Ureter (tissue), 1 donor: ENCODE results near the gene NAPB. TPM values are rescaled to one million over a fixed set of nuclear protein-coding genes. Genes with fewer than 3 reads are reported as not detected.

ENCODE experiments used
- DNase-seq: peaks from one replicate; pipeline ENCODE4 v3.0.0-alpha.2; 2020; ENCODE audit warnings: low spot score
- total RNA-seq: library from RNA; stranded (reverse); gene quantifications from one replicate; pipeline ENCODE4 v1.2.4, GENCODE V29; 2023
- donor health status: DM: yes; HTN: yes; CAD: no.

The NAPB gene
- total RNA-seq, 1 donor from 2014 or later = 14.6 TPM

DNA sequence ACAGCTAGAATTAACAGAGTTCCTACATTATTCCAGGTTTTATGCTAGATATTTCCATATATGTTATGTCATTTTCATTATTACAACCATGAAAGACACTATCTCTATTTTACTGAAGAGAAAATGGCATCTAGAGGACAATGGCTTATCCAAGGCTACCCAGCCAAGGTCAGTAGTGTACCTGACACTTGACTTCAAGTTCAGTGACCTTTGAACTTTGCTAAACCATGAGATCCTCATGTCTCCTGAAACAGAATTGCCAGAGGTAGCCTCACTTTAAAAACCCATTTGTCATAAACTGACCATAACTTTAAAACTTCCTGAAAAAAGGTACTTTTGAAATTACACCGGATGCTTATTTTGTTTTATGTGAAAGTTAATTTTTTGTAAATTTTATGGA, 14.4 kb downstream of the NAPB start:
- DNase-seq = no peak

DNA sequence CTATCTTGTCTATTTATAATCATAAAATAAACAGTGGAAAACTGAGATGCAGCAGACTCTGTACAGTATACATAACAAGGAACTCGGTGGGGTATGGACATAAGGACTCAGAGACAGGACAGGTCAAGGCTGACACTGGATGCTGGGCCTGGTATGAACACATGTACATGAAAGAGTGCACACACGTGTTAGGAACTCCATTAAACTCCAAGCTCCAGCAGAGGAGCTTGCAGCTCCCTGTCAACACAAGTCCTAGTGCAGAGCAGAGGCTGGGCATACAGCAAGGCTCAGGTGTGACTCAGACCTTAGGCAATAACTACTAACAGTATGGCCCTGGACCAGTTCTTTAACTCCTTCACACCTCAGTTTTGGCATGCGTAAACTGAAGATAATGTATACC, 17.1 kb downstream of the NAPB start:
- no peak for DNase-seq

DNA sequence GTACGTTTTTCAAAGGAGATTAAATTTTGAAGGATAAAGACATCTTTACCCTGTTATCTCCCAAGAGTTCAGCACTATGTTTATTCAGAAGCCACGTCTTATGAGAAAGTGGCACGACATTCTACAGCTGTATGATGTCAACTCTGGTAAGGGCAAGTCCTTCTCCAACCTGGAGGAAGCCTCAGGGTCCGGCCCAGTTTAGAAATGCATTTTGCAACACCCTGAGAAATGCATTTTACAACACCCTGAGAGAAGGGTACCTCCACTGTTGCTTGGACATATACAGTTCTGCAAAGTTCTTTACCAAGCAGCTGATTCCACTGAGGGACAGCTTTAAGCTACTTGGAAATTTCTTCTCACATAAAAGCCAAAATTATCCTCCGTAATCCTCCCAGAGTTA, 17.5 kb downstream of the NAPB start:
- DNase-seq = no peak

DNA sequence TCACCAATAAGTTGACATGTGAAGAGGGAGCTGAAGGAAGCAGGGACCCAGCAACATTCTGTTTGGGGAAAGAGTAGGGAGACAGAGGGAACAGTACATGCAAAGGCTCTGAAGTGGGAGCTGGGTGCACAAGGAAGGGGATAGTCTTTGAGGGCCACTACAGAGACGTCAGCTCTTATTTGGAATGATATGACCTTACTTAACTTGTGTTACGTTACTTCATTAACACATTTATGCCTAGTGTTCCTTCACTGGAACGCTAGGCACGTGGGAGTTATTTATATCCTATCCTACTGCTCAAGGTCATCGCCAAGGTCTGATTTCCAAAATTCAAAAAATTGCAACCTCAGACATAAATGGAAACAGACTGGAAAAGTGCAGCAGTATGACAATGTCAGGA, 20.2 kb downstream of the NAPB start:
- no peak for DNase-seq

DNA sequence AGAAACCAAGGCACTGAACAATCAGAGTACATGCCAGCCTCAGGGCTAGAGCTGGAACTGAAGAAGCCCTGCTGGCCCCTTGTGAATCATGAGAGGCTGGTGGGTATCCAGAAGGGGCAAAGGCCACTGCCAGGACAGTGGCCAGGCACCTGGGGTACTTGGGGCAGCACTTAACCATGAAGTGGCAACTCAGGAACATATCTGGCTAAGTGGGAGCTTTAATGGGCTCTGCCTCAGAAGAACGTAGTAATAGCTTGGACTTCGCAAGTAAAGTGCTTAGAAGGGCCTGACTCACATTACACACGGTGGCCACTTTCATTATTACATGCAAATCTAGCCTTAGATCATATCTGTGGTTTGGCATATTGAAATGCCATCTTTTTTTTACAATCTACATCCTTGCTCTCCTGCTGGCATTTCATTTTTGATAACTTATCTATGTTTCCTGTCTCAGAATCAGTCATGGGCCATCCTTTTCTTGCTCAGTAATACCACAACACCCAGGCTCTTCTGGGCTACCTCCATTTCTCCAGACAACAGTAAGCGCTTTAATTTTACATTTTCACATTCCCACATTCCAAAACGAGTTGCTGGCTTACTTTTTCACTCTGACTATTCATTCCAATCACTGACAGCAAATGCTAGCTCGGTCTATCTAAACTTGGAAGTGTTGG, 21.6 kb downstream of the NAPB start:
- DNase-seq = no peak

DNA sequence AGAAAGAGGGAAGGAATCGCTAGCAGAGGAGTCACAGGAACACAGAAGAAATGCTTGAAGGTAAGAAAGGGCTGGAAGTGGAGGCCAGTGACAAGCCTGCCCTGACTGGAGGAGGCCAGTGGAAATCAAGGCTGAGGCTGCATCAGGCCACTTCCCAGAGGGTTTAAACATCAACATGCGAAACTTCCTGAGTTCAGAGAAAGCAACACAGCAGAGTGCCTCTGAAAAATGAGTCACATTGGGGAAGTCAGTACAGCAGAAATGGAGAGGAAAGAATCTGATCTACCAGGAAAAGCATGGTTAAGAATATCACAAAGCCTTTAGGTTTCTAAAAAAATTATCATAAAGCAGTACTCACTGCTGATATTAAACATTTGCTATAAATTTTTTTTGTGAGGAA, 23.3 kb downstream of the NAPB start:
- DNase-seq = no peak

DNA sequence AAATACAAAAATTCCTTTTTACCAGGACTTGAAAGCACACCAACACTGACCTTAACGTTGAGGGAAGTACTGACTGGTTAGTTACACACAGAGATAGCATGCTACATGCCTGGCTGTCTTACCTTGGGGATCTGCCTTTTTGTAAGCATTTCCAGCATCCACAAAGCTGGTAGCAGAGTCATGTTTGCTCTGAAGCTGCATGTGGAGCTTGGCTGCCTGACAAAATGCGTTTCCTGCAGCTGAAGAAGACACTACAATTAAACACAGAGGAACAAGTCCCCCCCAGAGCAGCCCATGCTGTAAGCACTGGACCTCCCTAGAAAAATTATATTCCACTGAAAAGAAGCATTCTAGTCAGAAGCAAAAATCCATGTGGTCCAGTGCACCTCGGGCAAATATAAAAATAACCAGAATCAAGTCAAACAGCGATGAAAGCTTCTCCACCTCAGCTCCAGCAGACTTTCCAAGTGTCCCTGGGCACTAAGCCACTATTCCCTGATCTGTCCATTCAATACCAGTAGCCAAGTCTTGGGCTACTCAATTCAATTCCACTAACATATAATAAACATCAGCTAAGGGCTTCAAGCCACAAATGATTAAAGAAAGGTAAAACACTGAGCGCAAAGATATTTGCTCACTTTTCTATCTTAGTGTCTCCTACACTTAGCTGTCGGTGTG, 24.2 kb downstream of the NAPB start:
- no peak for DNase-seq

DNA sequence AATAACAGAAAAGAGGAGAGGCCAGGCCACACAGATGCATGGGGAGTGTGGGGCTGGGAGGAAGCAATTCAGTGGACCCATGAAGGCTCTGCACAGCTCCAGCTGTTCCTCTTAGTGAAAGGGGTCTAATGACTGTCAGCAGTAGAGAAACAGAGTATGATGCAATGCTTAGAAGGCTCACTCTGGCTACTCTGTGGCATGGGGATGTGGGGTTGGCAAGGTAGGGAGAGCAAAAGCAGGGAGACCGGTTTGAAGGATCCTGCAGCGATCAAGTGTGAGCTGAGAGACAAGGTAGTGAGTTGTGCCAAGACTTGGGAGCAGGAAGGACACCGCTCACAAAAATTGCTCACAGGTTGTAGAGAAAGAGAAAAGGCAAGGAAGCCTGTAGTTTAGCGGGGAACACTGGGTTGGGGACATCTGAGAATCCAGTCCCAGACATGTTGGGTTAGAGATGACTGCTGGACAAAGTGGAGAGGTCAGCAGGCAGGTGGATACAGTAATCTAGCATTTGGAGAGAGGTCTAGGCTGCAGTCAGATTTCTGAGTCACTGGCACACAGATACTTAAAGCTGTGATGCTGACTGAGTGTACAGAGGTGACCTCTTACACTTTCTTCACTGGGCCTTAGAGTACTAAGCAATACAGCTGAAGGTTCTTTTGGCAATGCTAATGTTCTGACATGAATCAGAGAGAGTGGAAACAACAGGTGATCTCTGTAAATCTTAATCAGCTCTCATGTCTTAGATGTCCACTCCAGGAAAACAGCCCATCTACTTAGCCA, 27.1 kb downstream of the NAPB start:
- no peak for DNase-seq

DNA sequence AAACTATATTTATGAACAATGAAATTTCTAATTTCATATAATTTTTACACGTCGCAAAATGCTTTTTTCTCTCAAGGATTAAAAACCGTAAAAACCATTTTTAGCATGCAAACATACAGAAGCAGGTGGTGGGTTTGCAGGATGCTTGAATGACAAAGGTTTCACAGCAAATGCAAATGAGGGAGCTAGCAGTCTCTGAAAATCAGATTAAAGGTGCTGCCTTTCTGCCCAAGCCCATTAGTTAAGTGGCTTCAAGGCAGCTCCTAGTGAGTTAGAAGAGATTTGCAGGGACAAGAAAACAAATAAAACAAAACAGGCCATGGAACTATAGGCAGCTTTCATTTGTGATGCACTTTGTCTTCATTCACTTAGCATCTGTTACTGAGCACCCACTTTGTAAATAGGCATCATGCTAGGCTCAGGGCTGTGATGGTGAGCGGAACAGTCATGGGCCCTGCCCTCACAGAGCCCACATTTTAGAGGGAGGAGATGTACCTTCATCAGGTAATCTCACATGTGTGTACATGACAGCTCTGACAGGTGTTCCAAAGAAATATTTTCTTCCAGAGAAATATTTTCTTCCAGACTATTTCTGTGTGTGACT, 29.5 kb downstream of the NAPB start:
- DNase-seq = no peak

DNA sequence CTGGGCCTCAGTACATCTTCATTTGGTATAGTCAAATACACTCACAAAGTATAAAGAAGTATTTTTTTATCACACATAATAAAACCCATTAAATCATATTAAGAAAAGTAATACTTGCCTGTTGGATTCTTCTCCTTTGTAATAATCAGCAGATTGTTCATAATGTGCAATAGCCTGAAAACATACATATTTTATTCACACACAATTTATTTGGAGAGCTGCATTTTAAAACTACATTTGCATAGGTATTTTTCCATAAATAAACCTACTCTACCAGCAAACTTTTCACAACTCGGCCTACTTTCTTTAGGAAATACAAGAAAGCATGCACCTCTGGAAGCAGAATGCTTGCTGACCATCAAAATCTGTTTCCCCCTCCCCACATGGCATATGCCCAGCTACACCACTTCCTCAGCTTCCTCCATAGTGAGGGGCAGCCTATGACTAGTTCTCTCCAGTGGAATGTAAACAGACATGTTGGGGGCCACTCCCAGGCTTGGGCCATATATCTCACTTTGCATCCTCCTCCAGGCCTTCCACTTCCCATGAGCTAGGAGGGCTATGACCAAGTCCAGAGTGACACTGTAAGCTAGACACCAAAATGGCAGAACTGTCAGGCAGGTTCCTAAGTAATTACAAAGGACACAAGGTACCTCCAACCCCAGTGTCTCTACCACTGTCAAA, 31.1 kb downstream of the NAPB start:
- DNase-seq = no peak

DNA sequence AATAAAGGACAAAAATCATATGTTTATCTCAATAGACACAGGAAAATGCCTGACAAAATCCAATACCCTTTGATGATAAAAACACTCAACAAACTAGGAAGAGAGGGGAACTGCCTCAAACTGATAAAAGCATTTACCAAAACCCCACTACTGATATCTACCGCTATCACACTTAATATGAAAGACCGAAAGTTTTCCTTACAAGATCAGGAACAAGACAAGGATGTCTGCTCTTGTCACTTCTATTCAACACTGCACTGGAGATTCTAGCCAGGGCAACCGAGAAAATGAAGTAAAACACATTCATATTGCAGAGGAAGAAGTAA, 34.2 kb downstream of the NAPB start:
- no peak for DNase-seq

DNA sequence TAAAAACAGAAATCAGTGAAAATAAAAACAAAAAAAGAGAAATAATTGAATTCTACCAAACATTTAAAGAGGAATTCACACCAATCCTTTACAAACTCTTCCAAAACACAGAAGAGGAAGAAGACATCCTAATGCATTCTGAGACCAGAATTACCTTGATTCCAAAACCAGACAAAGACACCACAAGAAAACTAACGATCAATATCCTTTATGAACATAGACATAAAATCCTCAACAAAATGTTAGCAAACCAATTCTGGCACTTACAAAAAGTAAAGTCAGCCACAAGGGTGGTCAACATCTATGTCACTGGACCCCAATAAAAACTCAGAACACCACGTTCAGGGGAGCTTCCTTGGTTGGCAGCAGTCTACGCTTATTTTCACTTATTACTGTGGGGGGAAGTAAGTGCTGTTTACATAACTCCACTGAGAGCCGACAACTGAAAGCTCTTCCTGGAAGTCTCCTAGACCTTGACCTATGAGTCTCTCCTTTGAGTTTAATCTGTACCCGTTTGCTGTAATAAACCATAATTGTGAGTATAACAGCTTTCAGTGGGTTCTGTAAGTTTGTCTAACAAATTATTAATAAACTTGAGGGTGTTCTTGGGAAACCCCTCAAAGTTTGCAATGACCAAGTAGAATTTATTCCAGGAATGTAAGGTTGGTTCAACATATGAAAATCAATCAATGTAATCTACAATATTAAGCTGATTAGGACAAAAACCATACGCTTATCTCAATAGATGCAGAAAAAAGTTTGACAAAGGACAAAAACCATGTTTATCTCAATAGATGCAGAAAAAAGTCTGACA, 34.8 kb downstream of the NAPB start:
- DNase-seq = no peak

DNA sequence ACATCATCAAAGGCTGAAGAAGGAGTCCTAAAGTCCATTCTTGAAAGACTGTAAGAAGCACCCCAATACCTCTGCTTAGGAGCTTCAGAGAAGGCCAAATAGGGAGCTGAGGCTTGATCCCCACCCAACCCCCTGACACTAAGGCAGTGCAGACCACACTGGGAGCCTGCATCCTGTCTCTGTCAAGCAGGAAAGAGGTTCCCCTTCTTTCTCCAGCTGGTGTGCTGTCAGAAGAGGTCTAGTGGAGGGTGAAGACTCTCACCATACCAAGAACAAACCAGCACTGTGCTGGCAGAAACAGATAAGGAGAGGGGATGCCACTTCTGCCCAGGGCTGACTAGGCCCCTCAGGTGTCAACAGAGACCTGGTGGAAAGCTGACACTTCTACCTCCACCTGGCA, 39.4 kb downstream of the NAPB start:
- no peak for DNase-seq

DNA sequence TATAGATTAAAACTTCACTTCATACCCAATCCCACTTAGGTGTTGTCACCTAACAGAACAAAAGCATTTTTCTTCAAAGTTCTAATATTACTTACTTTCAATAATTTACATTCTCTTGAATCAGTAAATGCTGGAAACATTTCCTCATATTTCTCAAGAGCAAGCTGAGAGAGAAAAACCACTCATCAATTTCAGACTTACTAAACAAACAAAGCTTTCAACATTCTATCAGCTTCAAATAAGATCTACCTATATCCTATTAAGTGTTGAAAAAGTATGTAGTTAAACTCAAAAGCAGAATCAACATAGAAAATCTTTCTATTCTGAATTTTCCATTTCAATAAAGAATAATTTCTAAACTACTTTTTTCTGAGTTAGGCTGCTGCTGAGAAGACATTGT, 41.5 kb downstream of the NAPB start:
- DNase-seq = no peak

DNA sequence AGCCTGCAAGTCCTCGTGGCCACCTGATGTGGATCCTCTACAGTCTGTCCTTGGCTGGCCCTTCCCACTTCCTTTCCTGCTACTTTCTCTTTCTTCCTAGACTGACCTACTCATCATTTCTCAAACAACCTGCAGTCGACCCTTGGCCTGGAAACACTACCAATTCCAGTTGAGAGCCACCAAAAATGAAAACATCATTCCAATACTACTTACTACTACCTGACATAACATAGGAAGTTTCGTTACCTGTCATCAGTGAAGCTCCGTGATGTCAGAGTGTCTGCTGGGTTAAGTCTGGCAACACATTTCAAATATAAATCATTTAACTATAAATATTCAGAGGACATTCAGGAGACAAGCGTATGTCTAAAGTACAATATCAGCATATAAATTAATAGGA, 45.5 kb downstream of the NAPB start:
- DNase-seq = no peak

DNA sequence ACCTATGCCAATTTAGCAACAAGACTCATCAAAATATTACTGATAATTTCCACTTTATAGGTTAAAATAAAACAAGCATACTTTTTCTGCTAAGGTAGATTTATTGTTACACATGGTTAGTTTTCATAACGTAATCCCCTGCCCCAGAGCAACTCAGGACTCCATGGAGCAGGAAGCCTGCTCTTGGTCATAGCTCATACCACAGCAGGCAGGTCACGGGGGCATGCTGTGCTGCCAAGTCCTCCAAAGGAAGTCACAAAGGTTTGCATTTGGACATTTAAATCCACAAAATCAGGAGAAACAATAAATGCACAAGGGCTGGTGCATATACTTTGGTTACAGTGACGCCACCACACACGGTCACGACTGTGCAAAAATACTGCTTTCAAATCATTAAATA, 46.8 kb downstream of the NAPB start:
- DNase-seq = no peak

DNA sequence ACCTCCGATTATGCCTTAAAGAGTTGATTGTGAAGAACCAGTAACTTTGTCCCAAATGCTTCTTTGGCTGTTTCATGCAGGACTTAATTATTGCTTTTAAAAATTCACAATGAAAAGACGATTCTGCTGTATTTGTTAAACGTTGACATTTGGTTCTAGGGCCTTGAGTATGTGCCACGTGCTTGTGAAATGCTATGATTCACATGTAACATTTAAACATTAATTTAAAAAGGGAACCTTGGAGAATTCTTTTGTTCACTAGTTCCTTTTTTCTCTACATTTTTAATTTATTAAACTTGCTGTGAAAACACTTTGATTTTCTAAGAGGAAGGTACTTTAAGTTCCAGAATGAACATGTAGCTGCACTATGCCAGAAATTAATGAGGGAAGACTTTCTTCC, 49.8 kb downstream of the NAPB start:
- DNase-seq = no peak

DNA sequence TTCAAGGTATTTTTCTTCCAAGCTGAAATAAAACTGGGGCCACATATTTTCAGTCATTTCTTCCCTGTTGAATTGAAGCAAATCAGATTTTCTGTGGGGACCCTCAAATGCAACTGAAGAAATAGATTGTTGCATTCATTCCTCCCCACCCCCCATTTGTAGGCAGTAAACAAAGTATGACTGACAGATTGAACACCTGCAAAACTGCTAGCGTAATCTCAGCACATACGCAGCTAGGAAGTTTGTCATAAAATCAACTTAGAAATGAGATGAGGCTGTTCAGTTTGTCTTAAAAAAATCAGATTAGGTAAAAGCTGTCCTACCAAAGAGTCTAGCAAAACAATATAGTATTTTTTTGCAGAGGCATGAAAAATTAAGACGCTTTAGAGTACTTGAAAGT, 50.4 kb downstream of the NAPB start:
- no peak for DNase-seq

DNA sequence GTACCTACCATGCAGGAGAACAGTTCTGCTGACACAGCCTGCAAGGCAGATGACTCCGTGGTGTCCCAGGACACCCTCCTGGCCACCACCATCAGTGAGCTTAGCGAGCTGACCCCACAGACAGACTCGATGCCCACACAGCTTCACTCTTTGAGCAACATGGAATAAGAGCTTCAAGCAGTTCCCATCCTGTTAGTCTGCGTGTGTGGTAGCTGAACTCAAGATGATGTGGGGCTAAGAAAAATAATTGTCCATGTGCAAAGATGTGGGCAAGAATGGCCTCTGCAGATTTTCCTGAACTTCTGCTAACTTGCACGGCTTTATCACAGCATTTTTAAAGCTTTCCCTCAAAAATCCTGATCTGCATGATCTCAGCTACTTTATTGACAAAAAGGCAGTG, 51.0 kb downstream of the NAPB start:
- no peak for DNase-seq

DNA sequence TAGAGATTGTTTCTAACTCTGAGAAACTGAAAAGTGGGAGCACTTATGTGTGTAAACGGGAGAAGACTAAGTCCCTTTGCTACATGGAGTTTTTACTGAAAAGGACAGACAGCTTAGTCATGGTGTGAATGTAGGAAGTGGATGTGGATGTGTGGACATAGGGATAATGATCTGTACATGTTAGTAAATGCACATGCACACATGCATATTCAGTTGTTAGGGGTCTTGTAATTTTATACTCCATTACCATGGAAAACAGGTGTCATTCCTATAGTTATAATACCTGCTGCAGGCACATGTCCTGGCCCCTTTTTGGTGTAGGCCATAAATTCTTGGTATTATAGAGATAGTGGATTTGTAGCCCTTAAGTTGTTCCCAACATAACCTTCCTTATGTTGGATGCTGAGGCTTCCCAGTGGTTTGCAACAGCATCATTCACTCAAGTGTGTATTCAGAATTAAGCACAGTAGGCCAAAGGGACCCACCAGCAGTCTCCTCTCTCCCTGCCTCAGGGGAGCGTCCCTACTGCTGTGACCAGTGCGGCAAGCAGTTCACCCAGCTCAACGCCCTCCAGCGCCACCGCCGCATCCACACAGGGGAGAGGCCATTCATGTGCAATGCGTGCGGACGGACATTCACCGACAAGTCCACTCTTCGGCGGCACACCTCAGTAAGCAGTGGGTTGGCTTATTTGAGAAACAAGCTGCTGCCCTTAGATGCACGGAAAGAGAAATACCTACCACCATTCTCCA, 52.0 kb downstream of the NAPB start:
- no peak for DNase-seq
